CD4-positive, alpha-beta T cell treated with Interleukin-12 subunit alpha and Interleukin-12 subunit beta, for 1 hour (primary cell): ENCODE measurements around the gene TPM1.
"Not testable (repeated sequence)": the region's sequence is repeated elsewhere in the genome, so short reads cannot be mapped to it uniquely, and the experiment has no call there.

ENCODE experiments used
- DNase-seq: peaks from one replicate; pipeline ENCODE4 v3.0.0-alpha.2; 2020

The TPM1 gene

GRCh38 chr15:63041974-63042876, at the start of gene TPM1:
Gene TPM1, plus strand, starts transcription at chr15:63042747. Its CDS starts 83 bp downstream, at chr15:63042830.
- no peak for DNase-seq

DNA sequence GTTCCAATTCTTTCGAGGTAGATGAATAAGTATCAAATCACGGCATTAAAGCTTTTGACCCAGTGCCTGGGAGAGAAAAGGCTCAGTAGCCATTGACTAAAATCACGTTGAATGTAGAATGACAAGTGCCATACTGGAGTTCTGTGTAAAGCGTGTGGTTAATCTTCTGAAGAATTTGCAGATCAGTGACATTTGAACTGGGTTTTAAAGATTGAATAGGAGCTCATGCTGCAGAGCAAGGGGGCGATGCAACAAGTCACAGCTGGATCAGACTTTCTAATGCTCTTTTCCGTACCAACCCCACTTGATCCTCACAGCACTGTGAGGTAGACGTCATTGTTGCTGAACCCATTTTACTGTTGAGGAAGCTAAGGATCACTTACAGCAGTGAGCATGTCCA, 49.5 kb upstream of the TPM1 start:
- DNase-seq: no peak

GRCh38 chr15:62993632-62994031, 48.9 kb upstream of the TPM1 start:
- DNase-seq: not testable (repeated sequence)

DNA sequence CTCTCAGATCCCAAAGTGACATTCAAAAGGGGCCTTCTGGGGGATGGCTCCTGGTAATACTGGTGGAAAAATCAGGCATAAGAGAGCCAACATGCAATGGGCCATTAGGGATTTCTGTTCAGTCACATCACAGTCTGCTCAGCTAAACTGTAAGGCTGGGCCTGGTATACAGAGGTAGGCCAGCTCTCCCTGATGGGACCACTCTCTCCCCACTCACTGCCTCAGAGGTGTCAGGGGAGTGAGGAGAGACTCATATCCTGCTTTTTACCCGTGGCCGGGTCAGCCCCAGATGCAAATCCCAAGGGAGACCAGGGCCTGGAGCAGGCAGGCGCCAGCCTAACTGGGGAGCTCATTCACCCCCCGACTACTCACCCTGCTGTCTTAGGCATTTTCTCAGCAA, 48.1 kb upstream of the TPM1 start:
- DNase-seq: no peak

GRCh38 chr15:62994975-62995681, 47.4 kb upstream of the TPM1 start:
- DNase-seq: no peak

- no peak for DNase-seq
Observed at GRCh38 chr15:62997441-62997840, 45.1 kb upstream of the TPM1 start.

GRCh38 chr15:62998262-62998890, 44.2 kb upstream of the TPM1 start:
- no peak for DNase-seq

- no peak for DNase-seq
Observed at GRCh38 chr15:62999178-62999577, 43.4 kb upstream of the TPM1 start.

DNA sequence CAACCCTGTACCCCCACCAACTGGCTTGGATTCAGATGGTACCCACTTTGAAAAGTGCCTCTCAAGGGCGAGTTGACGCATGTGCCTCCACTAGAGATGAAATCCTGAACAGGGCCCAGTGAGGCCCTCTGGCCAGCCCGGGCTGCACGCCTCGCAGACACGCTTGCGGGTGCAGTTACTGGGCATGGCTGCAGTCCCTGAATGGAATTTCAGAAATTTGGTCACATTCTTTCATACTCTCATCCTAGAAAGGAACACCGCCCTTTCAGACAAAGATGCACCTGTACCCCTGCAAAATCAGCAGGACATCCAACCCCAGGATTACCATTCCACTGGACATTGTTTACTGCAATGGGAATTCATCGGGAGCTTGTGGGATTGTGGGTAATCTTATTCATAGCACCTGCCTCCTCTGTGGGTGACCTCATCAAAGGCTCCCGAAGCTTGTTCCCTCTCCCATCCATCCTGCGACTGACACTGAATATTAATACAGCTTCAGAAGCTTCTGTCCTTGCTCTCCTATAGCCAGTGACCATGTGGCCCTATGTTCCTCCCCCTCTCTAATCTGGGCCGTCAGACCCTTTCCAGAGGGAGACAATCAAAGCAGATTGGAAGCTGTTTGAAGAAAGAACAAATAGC, 42.5 kb upstream of the TPM1 start:
- DNase-seq: no peak

- DNase-seq: no peak
Observed at GRCh38 chr15:63000706-63001105, 41.8 kb upstream of the TPM1 start.

DNA sequence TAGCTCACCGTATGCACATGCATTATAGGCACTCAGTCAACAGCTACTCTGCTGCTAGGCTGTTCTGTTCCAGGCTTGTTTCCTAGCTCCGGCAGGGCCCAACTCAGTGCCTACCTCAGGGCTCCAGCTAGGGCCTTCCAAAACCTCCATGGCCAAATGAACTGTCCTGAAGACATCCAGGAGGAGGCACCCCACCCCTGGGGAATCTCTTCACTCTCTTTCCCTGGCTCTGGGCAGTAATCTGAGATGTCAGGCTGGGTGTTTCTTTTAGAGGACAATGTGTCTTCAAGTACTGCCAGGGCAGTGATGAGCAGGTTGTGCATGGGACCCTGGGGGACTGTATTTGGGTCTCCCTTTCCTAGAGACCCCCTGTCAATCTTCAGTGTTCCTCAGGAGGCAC, 38.3 kb upstream of the TPM1 start:
- no peak for DNase-seq

GRCh38 chr15:63006032-63006878, 36.3 kb upstream of the TPM1 start:
- DNase-seq: no peak

GRCh38 chr15:63008333-63009049, 34.1 kb upstream of the TPM1 start:
- DNase-seq: no peak

DNA sequence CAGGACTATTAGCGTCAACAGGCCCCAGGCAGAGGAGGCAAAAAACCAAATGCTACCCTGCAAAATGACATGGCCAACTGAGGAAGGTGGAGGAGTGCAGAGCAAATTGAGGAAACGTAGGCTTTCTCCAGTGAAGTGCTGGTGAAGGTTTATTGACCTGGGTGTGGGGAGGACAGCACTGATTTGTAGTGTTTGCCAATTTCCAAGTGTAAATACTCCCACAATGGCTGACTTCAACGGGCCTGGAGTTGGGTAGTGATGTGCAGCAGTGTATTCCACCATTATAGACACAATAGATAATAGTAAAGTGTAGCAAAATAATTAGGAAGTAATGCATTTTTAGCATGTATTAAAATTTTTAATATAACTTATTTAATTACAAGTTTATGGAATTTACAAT, 32.2 kb upstream of the TPM1 start:
- DNase-seq: no peak

DNA sequence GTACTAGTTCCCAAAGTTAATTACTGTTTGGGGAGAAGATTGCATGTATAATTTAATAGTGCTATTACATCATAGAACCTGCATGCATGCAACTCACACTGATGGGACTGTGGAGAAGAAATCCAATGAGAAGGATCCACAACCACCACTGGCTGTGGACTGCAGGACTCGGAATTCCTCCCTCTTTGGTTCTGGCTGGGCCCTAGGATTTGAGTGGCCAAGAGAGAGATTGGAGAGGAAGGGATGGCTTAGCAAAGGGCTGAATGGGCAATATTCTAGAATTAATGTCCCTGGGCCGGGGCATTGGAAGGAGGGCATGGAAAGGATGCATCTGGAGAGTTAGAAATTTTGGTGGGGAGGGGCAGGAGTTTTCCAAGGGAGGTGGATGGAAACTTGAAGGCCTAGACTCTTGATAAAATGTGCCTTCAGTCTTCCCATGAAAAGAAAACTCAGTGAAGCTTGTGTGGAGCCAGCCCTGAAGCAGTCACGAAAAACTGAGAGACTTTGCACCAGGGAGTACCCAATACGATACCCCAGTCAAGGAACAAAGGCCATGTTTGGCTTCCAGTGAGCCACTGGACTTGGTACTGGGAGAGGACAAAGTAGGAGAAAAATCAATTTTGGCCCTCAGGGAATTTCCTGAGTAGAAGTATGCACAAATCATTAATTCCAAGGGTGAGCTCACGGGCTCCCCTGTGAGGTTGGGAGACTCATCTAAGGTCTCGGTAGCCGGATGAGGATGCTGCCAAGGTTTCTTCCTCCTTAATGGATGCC, 31.4 kb upstream of the TPM1 start:
- DNase-seq: no peak

DNA sequence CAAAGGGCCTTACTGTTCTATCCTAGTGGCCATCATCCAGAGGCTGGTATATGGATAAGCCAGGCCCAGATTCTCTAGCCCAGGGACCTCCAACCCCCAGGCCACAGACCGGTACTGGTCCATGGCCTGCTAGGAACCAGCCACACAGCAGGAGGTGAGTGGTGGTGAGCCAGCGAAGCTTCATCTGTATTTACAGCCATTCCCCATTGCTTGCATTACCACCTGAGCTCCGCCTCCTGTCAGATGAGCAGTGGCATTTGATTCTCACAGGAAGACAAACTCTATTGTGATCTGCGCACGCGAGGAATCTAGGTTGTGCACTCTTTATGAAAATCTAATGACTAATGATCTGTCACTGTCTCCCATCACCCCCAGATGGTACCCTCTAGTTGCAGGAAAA, 30.1 kb upstream of the TPM1 start:
- no peak for DNase-seq

DNA sequence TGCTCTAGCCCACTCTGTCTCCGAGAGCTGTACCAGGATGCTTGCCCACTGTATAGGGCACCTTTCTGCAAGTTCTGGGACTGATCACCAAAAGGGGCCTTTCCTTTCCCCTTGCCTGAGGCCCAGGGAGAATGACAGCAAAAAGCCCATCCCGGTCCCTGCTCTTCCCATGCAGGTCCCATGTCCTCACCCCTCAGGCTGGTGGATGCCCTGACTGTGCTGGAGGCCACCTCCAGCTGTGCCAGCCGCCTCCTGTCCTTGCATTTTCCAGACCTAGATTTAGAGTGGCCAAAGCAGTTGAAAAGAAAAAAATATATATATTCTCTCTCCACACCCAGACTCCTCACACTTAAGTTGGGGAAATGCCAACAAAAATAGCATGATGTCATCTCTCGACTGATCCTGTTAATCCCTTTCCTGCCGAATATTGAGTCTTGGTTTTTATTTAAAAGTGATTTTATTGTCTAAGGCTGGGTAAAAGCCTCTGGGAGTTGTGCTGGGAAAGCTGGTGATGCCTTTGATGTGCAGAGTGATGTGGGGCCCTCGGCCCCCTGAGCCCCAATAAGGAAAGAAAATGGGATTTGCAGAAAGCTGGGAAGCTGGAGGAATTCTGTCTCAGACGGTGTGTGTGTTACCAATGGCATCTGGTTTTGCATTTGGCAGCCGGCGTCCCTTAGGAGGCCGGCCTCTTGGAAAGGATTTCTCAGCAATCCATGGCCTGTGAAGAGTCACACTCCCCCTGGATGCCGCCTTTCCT, 29.3 kb upstream of the TPM1 start:
- no peak for DNase-seq

GRCh38 chr15:63014578-63014977, 28.0 kb upstream of the TPM1 start:
- no peak for DNase-seq

DNA sequence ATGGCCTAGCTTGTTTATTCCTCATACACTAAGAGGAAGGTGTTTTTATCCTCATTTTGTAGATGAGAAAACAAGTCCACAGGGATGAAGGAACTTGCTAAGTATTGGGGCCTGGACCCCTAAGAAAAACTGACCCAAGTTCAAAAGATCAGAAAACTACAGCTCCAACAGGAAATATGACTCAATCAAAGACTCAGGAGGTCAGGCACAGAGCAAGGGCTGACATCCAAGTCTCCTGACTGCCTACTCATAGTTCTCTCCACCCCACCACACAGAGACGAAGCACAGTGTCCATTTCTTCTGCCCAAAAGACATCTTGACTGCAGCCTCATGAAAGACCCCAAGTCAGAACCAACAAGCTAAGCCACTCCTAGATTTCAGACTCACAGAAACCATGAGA, 26.9 kb upstream of the TPM1 start:
- no peak for DNase-seq

DNA sequence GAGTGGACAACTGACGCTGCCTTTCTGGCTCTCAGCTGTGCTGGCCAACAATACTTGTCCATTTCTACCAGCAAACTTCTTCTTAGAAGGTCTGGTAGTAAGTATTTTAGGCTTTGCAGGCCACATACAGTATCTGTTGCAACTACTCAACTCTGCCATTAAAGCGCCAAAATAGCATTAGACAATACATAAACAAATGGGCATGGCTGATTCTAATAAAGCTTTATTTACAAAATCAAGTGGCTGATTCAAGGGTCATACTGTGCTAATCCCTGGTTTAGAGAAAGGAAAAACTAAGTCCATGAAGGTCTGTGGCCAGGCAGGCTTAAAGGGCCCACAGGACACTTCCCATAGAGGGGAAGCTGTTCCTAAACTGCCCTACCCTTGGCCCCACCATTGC, 26.3 kb upstream of the TPM1 start:
- no peak for DNase-seq
